HepG2 (cell line): ENCODE measurements around the gene KDM3B. TPM values are rescaled to one million over a fixed set of nuclear protein-coding genes. Genes with fewer than 3 reads are reported as not detected.

Experiments
- BRD4 ChIP-seq: sonication (generic); formaldehyde crosslinking; IDR thresholded peaks from 2 replicates; pipeline ENCODE4 v1.4.0; 2020; ENCODE audit warnings: missing genetic modification reagents
- IKZF1 ChIP-seq: fragments of 450-650 bp; IDR thresholded peaks from 2 replicates; pipeline ENCODE4 v1.7.1; 2016
- KMT2B ChIP-seq: IDR thresholded peaks from 2 replicates; pipeline ENCODE4 v1.6.1; 2016; ENCODE audit warnings: missing genetic modification reagents, missing compliant biosample characterization
- MXD4 ChIP-seq: IDR thresholded peaks from 2 replicates; pipeline ENCODE4 v1.6.1; 2016; ENCODE audit warnings: mild to moderate bottlenecking, missing biosample characterization, missing genetic modification reagents
- SOX6 ChIP-seq, 2 experiments: fragments of 450-650 bp in 1 of 2; sonication (generic) in 1 of 2; formaldehyde crosslinking in 1 of 2; IDR thresholded peaks; 2 replicates each; pipeline versions ENCODE4 v1.4.0 to v1.6.1; 2017 to 2020; ENCODE audit warnings: antibody characterized with exemption in 1 of 2, mild to moderate bottlenecking in 1 of 2, missing genetic modification reagents in 1 of 2
- SP140L ChIP-seq: sonication (generic); formaldehyde crosslinking; IDR thresholded peaks from 2 replicates; pipeline ENCODE4 v1.4.0; 2020; ENCODE audit warnings: missing genetic modification reagents, borderline replicate concordance
- SPEN ChIP-seq: sonication (generic); formaldehyde crosslinking; IDR thresholded peaks from 2 replicates; pipeline ENCODE4 v1.5.1; 2020; ENCODE audit warnings: low read depth, mild to moderate bottlenecking, missing genetic modification reagents
- ZBTB38 ChIP-seq: sonication (generic); formaldehyde crosslinking; IDR thresholded peaks from 2 replicates; pipeline ENCODE4 v1.5.1; 2020; ENCODE audit warnings: mild to moderate bottlenecking, missing genetic modification reagents
- ZMAT3 ChIP-seq: sonication (generic); formaldehyde crosslinking; conservative IDR thresholded peaks from 2 replicates; pipeline ENCODE4 v1.7.0; 2021; ENCODE audit warnings: missing genetic modification reagents
- ZNF468 ChIP-seq: sonication (generic); formaldehyde crosslinking; IDR thresholded peaks from 2 replicates; pipeline ENCODE4 v1.8.0; 2022; ENCODE audit warnings: mild to moderate bottlenecking, moderate library complexity, missing genetic modification reagents
- ZNF546 ChIP-seq: sonication (generic); formaldehyde crosslinking; conservative IDR thresholded peaks from 2 replicates; pipeline ENCODE4 v1.8.1; 2023; ENCODE audit warnings: mild to moderate bottlenecking, missing genetic modification reagents
- ZNF816 ChIP-seq: sonication (generic); formaldehyde crosslinking; IDR thresholded peaks from 2 replicates; pipeline ENCODE4 v1.8.0; 2022; ENCODE audit warnings: missing genetic modification reagents, mild to moderate bottlenecking, borderline replicate concordance
- ZSCAN30 ChIP-seq: sonication (generic); formaldehyde crosslinking; IDR thresholded peaks from 2 replicates; pipeline ENCODE4 v1.5.0; 2020; ENCODE audit warnings: mild to moderate bottlenecking, missing genetic modification reagents
- polyA plus RNA-seq, 8 experiments: library from polyadenylated mRNA; depleted of rRNA in 3 of 8; stranded (reverse) in 7 of 8; unstranded in 1 of 8; fragments of >200 nt; fragmentation: Illumina TruSeq in 4 of 8; extraction: Trizol in 4 of 8; gene quantifications; 2 replicates each; pipeline versions ENCODE4 v1.2.1 to v1.2.3, GENCODE V29; 2011 to 2016; ENCODE audit warnings: low read depth in 4 of 8, missing spikeins in 1 of 8, mixed read lengths in 1 of 8; ENCODE audit not compliant: insufficient read depth in 1 of 8
- total RNA-seq, 5 experiments: library from RNA; depleted of rRNA; stranded (reverse); fragments of >200 nt; fragmentation: Illumina TruSeq; extraction: Trizol; gene quantifications; 2 replicates each; pipeline ENCODE4 v1.2.3, GENCODE V29; 2016; ENCODE audit warnings: low read depth in 1 of 5
- TF ChIP-seq, protein P1 (sequence below): sonication (generic); formaldehyde crosslinking; IDR thresholded peaks from 2 replicates; pipeline ENCODE4 v1.4.0; 2020; ENCODE audit warnings: mild to moderate bottlenecking, missing genetic modification reagents
- TF ChIP-seq, protein P2 (sequence below): sonication (generic); formaldehyde crosslinking; IDR thresholded peaks from 2 replicates; pipeline ENCODE4 v1.5.1; 2020; ENCODE audit warnings: missing genetic modification reagents, mild to moderate bottlenecking, borderline replicate concordance
- TF ChIP-seq, protein P3 (sequence below): sonication (generic); formaldehyde crosslinking; IDR thresholded peaks from 2 replicates; pipeline ENCODE4 v1.5.0; 2020; ENCODE audit warnings: mild to moderate bottlenecking, missing genetic modification reagents

KDM3B gene
- total and polyA plus RNA-seq, 2 of the 13 experiments (the other 11 are each of a cell fraction or from before 2014, with no cell fraction given): 19.7 to 34.3 TPM

DNA sequence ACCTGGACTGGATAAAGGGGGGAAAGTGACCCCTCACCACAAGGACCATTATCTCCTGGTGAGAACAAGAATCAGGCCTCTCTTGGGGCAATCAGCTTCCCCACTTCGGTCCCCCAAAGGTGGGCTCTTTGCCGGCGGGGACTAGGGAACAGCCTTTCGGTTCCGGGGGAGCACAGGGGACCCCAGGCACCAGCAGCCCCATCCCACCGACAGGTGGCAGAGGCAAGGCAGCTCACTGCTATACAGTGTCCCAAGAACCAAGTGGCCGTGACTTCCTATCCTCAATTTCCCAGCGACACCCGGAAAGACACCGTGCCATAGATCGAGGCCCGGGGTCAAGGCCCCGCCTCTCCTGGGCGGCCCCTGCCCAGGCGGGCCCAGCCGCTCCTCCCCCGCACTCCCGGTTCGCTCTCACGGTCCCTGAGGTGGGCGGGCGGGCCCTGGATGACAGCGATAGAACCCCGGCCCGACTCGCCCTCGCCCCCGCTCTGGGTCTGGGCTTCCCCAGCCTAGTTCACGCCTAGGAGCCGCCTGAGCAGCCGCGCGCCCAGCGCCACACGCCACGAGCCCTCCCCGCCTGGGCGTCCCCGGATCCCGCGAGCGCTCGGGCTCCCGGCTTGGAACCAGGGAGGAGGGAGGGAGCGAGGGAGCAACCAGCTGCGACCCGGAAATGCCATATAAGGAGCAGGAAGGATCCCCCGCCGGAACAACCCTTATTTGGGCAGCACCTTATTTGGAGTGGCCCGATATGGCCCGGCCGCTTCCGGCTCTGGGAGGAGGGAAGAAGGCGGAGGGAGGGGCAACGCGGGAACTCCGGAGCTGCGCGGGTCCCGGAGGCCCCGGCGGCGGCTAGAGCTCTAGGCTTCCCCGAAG is 112.1 kb downstream of the KDM3B start (continued):
- TF ChIP-seq, protein P1, sequence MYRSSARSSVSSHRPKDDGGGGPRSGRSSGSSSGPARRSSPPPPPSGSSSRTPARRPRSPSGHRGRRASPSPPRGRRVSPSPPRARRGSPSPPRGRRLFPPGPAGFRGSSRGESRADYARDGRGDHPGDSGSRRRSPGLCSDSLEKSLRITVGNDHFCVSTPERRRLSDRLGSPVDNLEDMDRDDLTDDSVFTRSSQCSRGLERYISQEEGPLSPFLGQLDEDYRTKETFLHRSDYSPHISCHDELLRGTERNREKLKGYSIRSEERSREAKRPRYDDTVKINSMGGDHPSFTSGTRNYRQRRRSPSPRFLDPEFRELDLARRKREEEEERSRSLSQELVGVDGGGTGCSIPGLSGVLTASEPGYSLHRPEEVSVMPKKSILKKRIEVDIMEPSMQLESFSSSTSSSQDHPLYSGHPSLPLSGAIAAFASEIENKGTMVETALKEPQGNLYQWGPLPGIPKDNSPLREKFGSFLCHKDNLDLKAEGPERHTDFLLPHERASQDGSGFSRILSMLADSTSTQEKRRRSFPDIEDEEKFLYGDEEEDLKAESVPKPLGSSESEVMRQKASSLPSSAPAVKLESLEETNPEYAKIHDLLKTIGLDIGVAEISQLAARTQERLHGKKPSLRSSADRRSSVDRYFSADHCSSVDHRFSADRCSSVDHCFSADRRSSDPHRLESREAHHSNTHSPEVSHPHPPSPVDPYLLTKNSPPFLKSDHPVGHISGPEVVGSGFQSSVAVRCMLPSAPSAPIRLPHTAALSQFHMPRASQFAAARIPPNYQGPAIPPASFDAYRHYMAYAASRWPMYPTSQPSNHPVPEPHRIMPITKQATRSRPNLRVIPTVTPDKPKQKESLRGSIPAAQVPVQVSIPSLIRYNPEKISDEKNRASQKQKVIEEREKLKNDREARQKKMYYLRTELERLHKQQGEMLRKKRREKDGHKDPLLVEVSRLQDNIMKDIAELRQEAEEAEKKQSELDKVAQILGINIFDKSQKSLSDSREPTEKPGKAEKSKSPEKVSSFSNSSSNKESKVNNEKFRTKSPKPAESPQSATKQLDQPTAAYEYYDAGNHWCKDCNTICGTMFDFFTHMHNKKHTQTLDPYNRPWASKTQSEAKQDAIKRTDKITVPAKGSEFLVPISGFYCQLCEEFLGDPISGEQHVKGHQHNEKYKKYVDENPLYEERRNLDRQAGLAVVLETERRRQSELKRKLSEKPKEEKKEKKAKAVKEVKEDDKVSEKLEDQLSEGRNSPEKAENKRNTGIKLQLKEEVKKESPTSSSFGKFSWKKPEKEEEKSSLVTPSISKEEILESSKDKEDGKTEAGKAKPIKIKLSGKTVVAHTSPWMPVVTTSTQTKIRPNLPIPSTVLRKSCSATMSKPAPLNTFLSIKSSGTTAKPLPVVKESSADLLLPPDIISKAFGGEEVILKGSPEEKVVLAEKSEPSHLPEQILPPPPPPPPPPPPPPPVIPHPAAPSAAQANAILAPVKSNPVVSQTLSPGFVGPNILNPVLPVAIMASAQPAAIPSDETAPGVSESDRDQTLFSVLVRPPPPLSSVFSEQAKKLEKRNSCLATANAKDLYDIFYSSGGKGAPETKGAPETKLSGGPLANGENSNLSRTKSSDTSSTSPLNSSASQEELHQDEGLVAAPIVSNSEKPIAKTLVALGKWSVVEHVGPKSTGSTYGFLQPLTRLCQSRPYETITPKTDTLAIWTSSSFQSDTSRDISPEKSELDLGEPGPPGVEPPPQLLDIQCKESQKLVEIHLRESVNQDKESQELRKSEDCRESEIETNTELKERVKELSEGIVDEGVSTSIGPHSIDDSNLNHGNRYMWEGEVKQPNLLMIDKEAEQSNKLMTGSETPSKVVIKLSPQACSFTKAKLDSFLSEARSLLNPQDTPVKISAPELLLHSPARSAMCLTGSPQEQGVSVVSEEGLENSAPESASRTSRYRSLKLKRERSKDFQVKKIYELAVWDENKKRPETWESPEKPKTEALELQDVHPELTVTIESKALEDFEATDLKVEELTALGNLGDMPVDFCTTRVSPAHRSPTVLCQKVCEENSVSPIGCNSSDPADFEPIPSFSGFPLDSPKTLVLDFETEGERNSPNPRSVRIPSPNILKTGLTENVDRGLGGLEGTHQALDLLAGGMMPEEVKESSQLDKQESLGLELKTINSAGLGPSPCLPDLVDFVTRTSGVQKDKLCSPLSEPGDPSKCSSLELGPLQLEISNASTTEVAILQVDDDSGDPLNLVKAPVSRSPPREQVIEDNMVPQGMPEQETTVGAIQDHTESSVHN: no peak
- peak; percentile 54; the same call in 1 of the 2 replicates for TF ChIP-seq SPEN (CRISPR knock-in tag)
- TF ChIP-seq ZMAT3 (CRISPR knock-in tag): peak; percentile 61
- peak; percentile 38 for TF ChIP-seq KMT2B
- TF ChIP-seq ZBTB38 (CRISPR knock-in tag): no peak
- no peak for TF ChIP-seq BRD4 (CRISPR knock-in tag)
- TF ChIP-seq SP140L (CRISPR knock-in tag): no peak
- TF ChIP-seq, protein P2, sequence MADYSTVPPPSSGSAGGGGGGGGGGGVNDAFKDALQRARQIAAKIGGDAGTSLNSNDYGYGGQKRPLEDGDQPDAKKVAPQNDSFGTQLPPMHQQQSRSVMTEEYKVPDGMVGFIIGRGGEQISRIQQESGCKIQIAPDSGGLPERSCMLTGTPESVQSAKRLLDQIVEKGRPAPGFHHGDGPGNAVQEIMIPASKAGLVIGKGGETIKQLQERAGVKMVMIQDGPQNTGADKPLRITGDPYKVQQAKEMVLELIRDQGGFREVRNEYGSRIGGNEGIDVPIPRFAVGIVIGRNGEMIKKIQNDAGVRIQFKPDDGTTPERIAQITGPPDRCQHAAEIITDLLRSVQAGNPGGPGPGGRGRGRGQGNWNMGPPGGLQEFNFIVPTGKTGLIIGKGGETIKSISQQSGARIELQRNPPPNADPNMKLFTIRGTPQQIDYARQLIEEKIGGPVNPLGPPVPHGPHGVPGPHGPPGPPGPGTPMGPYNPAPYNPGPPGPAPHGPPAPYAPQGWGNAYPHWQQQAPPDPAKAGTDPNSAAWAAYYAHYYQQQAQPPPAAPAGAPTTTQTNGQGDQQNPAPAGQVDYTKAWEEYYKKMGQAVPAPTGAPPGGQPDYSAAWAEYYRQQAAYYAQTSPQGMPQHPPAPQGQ (CRISPR knock-in tag): no peak
- TF ChIP-seq ZNF468: no peak
- TF ChIP-seq ZNF816 (CRISPR knock-in tag): no peak
- TF ChIP-seq SOX6 (IDR thresholded peaks at IDR 0.05): no peak
- TF ChIP-seq SOX6 (CRISPR knock-in tag; IDR thresholded peaks at IDR 0.05): peak; percentile 20; the same call in 1 of the 2 replicates
- peak; percentile 2; the same call in 1 of the 2 replicates for TF ChIP-seq ZNF546 (CRISPR knock-in tag)
- TF ChIP-seq ZSCAN30 (CRISPR knock-in tag): no peak
- TF ChIP-seq MXD4 (CRISPR knock-in tag): peak; percentile 42; the same call in 1 of the 2 replicates
- TF ChIP-seq, protein P3, sequence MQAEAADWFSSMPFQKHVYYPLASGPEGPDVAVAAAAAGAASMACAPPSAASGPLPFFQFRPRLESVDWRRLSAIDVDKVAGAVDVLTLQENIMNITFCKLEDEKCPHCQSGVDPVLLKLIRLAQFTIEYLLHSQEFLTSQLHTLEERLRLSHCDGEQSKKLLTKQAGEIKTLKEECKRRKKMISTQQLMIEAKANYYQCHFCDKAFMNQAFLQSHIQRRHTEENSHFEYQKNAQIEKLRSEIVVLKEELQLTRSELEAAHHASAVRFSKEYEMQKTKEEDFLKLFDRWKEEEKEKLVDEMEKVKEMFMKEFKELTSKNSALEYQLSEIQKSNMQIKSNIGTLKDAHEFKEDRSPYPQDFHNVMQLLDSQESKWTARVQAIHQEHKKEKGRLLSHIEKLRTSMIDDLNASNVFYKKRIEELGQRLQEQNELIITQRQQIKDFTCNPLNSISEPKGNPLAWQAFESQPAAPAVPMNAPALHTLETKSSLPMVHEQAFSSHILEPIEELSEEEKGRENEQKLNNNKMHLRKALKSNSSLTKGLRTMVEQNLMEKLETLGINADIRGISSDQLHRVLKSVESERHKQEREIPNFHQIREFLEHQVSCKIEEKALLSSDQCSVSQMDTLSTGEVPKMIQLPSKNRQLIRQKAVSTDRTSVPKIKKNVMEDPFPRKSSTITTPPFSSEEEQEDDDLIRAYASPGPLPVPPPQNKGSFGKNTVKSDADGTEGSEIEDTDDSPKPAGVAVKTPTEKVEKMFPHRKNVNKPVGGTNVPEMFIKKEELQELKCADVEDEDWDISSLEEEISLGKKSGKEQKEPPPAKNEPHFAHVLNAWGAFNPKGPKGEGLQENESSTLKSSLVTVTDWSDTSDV (CRISPR knock-in tag): no peak
- TF ChIP-seq IKZF1: no peak
